ENCODE measurements around the gene P2RX1. TPM values are rescaled to one million over a fixed set of nuclear protein-coding genes. Genes with fewer than 3 reads are reported as not detected.

Gene P2RX1
- total and polyA plus RNA-seq, 2 experiments from 2014 or later = 0.31 to 2.2 TPM

GRCh38 chr17:3946711-3947235 lies 30.5 kb upstream of the P2RX1 start:
- Histone ChIP-seq H3K79me2 (replicated peaks; ENCODE audit: insufficient read depth) (no peaks in the 10 kb centered on the region), H3F3A (replicated peaks; ENCODE audit: low read depth) (no peaks in the 10 kb centered on the region), H3K4me3 (no peak overlapping the region), H4K20me1 (replicated peaks; ENCODE audit: insufficient read depth) (no peaks in the 10 kb centered on the region), H3K27me3 (ENCODE audit: insufficient read depth) (no peaks in the 10 kb centered on the region), H3K4me1 (ENCODE audit: insufficient read depth) (peaks cover 5% of the 10 kb centered on the region), H2AFZ (no peak overlapping the region), H3K36me3 (ENCODE audit: insufficient read depth) (no peaks in the 10 kb centered on the region), H3K4me2 (no peak overlapping the region), H3K9me2 (ENCODE audit: insufficient read depth) (no peaks in the 10 kb centered on the region), H3K27ac (ENCODE audit: low read depth) (no peak overlapping the region)
- Mint-ChIP-seq H3K9me3 (no peaks in the 10 kb centered on the region; the same call in 2 of the 3 replicates), H3K27ac (no peak overlapping the region), H3K4me3 (no peak overlapping the region), H3K27me3 (ENCODE audit: insufficient read depth, low read depth, poor library complexity) (peaks cover 10% of the 10 kb centered on the region), H3K4me1 (peaks cover 7% of the 10 kb centered on the region), H3K36me3 (ENCODE audit: low read depth) (no peaks in the 10 kb centered on the region; the same call in 2 of the 3 replicates)
- no peak for TF ChIP-seq EZH2 (IDR thresholded peaks at IDR 0.05; ENCODE audit: low read depth, unreplicated experiment)
- no peak for TF ChIP-seq ZNF114 (CRISPR knock-in tag; IDR thresholded peaks at IDR 0.05)
- no peak for TF ChIP-seq NANOG (IDR thresholded peaks at IDR 0.05; ENCODE audit: borderline replicate concordance)
- TF ChIP-seq POLR2AphosphoS5 (IDR thresholded peaks at IDR 0.05; ENCODE audit: low read depth) = no peak
- TF ChIP-seq EZH2phosphoT487 (IDR thresholded peaks at IDR 0.05; ENCODE audit: unreplicated experiment) = no peak
- no peak for TF ChIP-seq ETS1 (IDR thresholded peaks at IDR 0.05)
- TF ChIP-seq JUNB (IDR thresholded peaks at IDR 0.05; ENCODE audit: unreplicated experiment) = no peak
- no peak for TF ChIP-seq STAT1 (IDR thresholded peaks at IDR 0.05; ENCODE audit: unreplicated experiment)
- no peak for ATAC-seq
- DNase-seq (ENCODE audit: low spot score) = no peak

GRCh38 chr17:3944485-3945388 lies 28.5 kb upstream of the P2RX1 start:
- no peaks in the 10 kb centered on the region for H3K79me2 ChIP-seq (replicated peaks; ENCODE audit: insufficient read depth)
- peak overlapping the region; percentile 87 for H2AFZ ChIP-seq
- peak overlapping the region; percentile 80 for H3K4me2 ChIP-seq
- Mint-ChIP-seq H3K4me1 (peaks cover 7% of the 10 kb centered on the region), H3K27ac (no peak overlapping the region), H3K36me3 (ENCODE audit: low read depth) (no peaks in the 10 kb centered on the region; the same call in 2 of the 3 replicates), H3K4me3 (peak overlapping the region; percentile 65), H3K9me3 (no peaks in the 10 kb centered on the region; the same call in 2 of the 3 replicates), H3K27me3 (ENCODE audit: insufficient read depth, low read depth, poor library complexity) (peaks cover 13% of the 10 kb centered on the region)
- H3K9me2 ChIP-seq (ENCODE audit: insufficient read depth) = no peaks in the 10 kb centered on the region
- peak overlapping the region; percentile 67 for H3K4me3 ChIP-seq
- H3K27me3 ChIP-seq (ENCODE audit: insufficient read depth) = no peaks in the 10 kb centered on the region
- TF ChIP-seq REST (IDR thresholded peaks at IDR 0.05; ENCODE audit: unreplicated experiment) (no peak), POLR2AphosphoS5 (IDR thresholded peaks at IDR 0.05; ENCODE audit: low read depth) (peak; percentile 45; the same call in 1 of the 2 replicates), ZNF114 (CRISPR knock-in tag; IDR thresholded peaks at IDR 0.05) (no peak)
- DNase-seq (ENCODE audit: low spot score) (peak; percentile 93), ATAC-seq (peak; percentile 94)
- peaks cover 5% of the 10 kb centered on the region for H3K4me1 ChIP-seq (ENCODE audit: insufficient read depth)
- H4K20me1 ChIP-seq (replicated peaks; ENCODE audit: insufficient read depth) = no peaks in the 10 kb centered on the region
- no peak overlapping the region for H3K27ac ChIP-seq (ENCODE audit: low read depth)
- H3F3A ChIP-seq (replicated peaks; ENCODE audit: low read depth) = no peaks in the 10 kb centered on the region
- H3K36me3 ChIP-seq (ENCODE audit: insufficient read depth) = no peaks in the 10 kb centered on the region
